HepG2 (cell line): ENCODE measurements around the gene CLASP2. TPM values are rescaled to one million over a fixed set of nuclear protein-coding genes. Genes with fewer than 3 reads are reported as not detected.

Experiments used
- CEBPZ ChIP-seq: IDR thresholded peaks from 2 replicates; pipeline ENCODE4 v1.6.1; 2012; ENCODE audit warnings: low read length, improper control_type of control experiment
- CREM ChIP-seq, 2 experiments: sonication (generic) in 1 of 2; formaldehyde crosslinking in 1 of 2; IDR thresholded peaks; 2 replicates each; pipeline versions ENCODE4 v1.4.0 to v1.6.1; 2016 to 2020; ENCODE audit warnings: antibody characterized with exemption in 1 of 2, mild to moderate bottlenecking in 1 of 2, missing genetic modification reagents in 1 of 2
- ETV5 ChIP-seq: IDR thresholded peaks from 2 replicates; pipeline ENCODE4 v1.6.1; 2018; ENCODE audit warnings: missing biosample characterization, missing genetic modification reagents, inconsistent platforms, borderline replicate concordance
- LRRFIP1 ChIP-seq: sonication (generic); formaldehyde crosslinking; conservative IDR thresholded peaks from 2 replicates; pipeline ENCODE4 v1.4.0; 2020; ENCODE audit warnings: missing genetic modification reagents
- MTF2 ChIP-seq: sonication (generic); formaldehyde crosslinking; IDR thresholded peaks from 2 replicates; pipeline ENCODE4 v1.5.0; 2020; ENCODE audit warnings: missing genetic modification reagents, borderline replicate concordance
- REL ChIP-seq: sonication (generic); formaldehyde crosslinking; conservative IDR thresholded peaks from 2 replicates; pipeline ENCODE4 v1.8.0; 2022; ENCODE audit warnings: mild to moderate bottlenecking, missing genetic modification reagents, moderate library complexity
- ZNF17 ChIP-seq: sonication (generic); formaldehyde crosslinking; IDR thresholded peaks from 2 replicates; pipeline ENCODE4 v1.5.0; 2020; ENCODE audit warnings: mild to moderate bottlenecking, missing genetic modification reagents
- polyA plus RNA-seq, 8 experiments: library from polyadenylated mRNA; depleted of rRNA in 3 of 8; stranded (reverse) in 7 of 8; unstranded in 1 of 8; fragments of >200 nt; fragmentation: Illumina TruSeq in 4 of 8; extraction: Trizol in 4 of 8; gene quantifications; 2 replicates each; pipeline versions ENCODE4 v1.2.1 to v1.2.3, GENCODE V29; 2011 to 2016; ENCODE audit warnings: low read depth in 4 of 8, missing spikeins in 1 of 8, mixed read lengths in 1 of 8; ENCODE audit not compliant: insufficient read depth in 1 of 8
- total RNA-seq, 5 experiments: library from RNA; depleted of rRNA; stranded (reverse); fragments of >200 nt; fragmentation: Illumina TruSeq; extraction: Trizol; gene quantifications; 2 replicates each; pipeline ENCODE4 v1.2.3, GENCODE V29; 2016; ENCODE audit warnings: low read depth in 1 of 5

Gene CLASP2
- total and polyA plus RNA-seq, 2 of the 13 experiments (the other 11 are each of a cell fraction or from before 2014, with no cell fraction given) = 15.7 to 34.8 TPM

- TF ChIP-seq CEBPZ = no peak
- no peak for TF ChIP-seq REL (CRISPR knock-in tag)
- no peak for TF ChIP-seq LRRFIP1
- no peak for TF ChIP-seq ZNF17 (CRISPR knock-in tag)
- no peak for TF ChIP-seq ETV5 (CRISPR knock-in tag)
- no peak for TF ChIP-seq CREM (IDR thresholded peaks at IDR 0.05)
- TF ChIP-seq CREM (CRISPR knock-in tag; IDR thresholded peaks at IDR 0.05) = no peak
- TF ChIP-seq MTF2 = no peak
Measured at GRCh38 chr3:33637482-33637881, 80.6 kb downstream of the CLASP2 start (continued).
